OCI-LY7 (cell line): Measurements from ENCODE around the gene ZNF20.

Source experiments
- EZH2phosphoT487 ChIP-seq: fragments of 200-600 bp; sonication (generic); IDR thresholded peaks from 2 replicates; pipeline ENCODE4 v1.6.1; 2018; ENCODE audit warnings: low read depth, borderline replicate concordance, mild to moderate bottlenecking, mixed run types, antibody characterized with exemption, low read length, moderate library complexity, mixed read lengths
- TF ChIP-seq, protein P1 (sequence below): fragments of 200-600 bp; sonication (generic); conservative IDR thresholded peaks from 2 replicates; pipeline ENCODE4 v1.5.1; 2014; ENCODE audit warnings: mild to moderate bottlenecking, antibody characterized with exemption, low read length, moderate library complexity, mixed read lengths

DNA sequence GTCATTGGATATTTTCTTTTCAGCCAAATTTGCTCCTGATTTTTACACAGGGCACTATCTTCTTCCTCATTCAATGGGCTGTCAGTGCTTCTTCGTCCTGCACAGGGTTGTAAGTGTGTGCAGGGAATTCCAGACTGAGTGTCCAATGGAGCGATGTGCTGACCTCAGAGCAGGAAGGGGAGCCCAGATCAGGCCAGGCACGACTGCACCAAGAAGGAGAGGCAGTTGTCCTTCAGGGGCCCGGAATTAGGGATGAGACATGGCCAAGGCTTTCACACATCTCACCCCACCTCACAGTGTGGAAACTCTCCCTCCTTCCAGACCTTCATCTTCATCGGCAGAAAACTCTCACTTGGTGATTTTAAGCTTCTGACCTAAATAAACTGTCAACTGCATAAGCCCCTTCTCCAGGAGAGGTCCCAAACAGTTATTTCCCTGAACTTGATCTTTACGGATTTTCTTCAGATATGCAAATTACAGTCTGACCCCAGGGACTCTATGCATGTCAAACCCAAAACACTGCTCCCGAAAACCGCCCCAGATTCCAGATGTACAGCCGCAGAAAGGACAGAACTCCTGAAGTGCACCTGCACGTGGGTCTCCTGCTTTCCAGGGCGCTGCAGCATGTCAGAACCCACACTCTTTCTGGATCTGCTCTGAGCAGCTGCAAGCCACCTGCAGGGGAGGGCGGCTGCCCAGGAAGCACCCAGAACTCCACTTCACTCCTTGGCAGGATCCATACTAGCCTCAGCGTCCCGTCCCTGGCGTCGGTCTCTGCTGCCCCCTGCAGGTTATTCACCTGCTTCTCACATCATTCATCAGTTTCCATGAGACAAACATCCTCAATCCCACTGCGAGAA lies 625 bp upstream of the ZNF20 start:
- TF ChIP-seq, protein P1, sequence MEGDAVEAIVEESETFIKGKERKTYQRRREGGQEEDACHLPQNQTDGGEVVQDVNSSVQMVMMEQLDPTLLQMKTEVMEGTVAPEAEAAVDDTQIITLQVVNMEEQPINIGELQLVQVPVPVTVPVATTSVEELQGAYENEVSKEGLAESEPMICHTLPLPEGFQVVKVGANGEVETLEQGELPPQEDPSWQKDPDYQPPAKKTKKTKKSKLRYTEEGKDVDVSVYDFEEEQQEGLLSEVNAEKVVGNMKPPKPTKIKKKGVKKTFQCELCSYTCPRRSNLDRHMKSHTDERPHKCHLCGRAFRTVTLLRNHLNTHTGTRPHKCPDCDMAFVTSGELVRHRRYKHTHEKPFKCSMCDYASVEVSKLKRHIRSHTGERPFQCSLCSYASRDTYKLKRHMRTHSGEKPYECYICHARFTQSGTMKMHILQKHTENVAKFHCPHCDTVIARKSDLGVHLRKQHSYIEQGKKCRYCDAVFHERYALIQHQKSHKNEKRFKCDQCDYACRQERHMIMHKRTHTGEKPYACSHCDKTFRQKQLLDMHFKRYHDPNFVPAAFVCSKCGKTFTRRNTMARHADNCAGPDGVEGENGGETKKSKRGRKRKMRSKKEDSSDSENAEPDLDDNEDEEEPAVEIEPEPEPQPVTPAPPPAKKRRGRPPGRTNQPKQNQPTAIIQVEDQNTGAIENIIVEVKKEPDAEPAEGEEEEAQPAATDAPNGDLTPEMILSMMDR = peak; percentile 93
- TF ChIP-seq EZH2phosphoT487 = no peak
